NCI-H187 (cell line): Measurements from ENCODE around the gene HERC5.
A peak's percentile ranks its signal among the peaks of the same experiment; 100 is the strongest.
"Not testable (repeated sequence)": the region's sequence is repeated elsewhere in the genome, so short reads cannot be mapped to it uniquely, and the experiment has no call there.

ENCODE experiments used
- DNase-seq, 2 experiments: peaks; one replicate each; lab custom pipeline; 2025; lab: John Stamatoyannopoulos, UW

The HERC5 gene

GRCh38 chr4:88456670-88457306, at the start of gene HERC5:
HERC5 (plus strand) TSS chr4:88457119; CDS start chr4:88457270, 151 bp downstream.
- DNase-seq, result peak; percentile 68 to 81

- DNase-seq, result no peak
These were observed 47.7 kb upstream of the HERC5 start for GRCh38 chr4:88409206-88409605.

DNA sequence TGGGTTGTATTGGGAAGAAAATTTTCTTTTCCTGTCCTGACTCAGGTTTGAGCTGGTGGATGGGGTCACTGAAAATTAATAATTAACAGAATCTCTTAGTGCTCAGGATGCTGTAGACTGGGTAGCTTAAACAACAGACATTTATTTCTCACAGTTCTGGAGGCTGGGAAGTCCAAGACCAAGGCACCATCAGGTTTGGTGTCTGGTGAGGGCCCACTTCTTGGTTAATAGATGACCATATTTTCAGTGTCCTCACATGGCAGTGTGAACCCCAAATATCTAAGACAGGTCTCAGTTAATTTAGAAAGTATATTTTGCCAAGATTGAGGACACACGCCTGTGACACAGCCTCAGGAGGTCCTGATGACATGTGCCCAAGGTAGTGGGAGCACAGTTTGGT, 47.1 kb upstream of the HERC5 start:
- no peak for DNase-seq

GRCh38 chr4:88411491-88412096, 45.3 kb upstream of the HERC5 start:
- DNase-seq, result no peak

- no peak for DNase-seq
These were observed 43.1 kb upstream of the HERC5 start for GRCh38 chr4:88413801-88414200.

- no peak for DNase-seq
These were observed 42.2 kb upstream of the HERC5 start for GRCh38 chr4:88414755-88415154.

- DNase-seq, result no peak
These were observed 40.9 kb upstream of the HERC5 start for GRCh38 chr4:88415982-88416381.

DNA sequence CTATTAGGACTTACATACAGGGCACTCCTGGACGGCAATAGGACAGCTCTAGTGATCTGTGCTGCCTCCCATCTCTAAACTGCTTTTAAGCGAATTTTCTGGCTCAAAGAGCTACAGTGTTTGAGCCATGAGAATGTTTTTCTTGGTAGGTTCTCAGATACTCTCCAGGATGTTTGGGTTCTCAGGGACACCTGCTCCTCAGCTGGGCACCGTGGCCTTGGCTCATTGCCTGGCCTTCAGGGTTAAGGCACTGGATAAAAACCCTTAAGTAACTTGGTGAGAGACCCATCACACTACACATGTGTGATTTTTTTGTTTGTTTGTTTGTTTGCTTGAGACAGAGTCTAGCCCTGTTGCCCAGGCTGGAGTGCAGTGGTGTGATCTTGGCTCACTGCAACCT, 38.5 kb upstream of the HERC5 start:
- no peak for DNase-seq

DNA sequence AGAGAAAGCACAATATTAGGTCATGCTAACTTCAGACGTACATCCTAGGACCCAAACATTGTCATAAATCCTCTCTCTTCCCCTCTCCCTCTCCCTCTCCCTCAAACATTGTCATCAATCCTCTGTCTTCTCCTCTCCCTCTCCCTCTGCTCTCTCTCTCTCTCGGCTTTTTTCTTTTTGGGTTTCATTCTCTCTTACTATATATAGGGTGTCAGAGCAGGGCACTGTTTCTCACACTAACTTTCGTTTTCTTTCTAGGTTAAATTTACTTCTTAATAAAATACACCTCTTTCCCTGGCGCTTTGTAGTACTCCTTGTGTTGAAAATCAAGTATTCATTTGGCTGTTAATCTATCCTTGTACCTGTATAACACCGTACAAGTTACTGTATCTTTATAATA, 37.0 kb upstream of the HERC5 start:
- no peak for DNase-seq

GRCh38 chr4:88420844-88421243, 36.1 kb upstream of the HERC5 start:
- DNase-seq, result no peak

DNA sequence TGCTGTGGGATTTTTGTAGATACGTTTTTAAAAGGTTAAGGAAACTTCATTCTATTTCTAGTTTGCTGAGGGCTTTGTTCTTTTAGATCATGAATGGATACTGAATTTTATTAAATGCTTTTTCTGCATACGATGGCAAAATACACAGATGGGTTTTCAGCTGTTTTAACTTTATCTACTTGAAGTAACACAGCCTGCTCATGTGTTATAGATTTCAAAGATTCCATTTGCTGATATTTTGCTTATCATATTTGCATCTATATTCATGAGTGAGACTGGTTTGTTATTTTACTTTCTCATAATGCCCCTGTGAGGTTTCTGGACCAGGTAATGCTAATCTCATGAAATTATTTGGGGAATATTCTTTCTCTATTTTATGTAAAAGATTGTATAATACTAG, 34.5 kb upstream of the HERC5 start:
- DNase-seq, result no peak

GRCh38 chr4:88429401-88429800, 27.5 kb upstream of the HERC5 start:
- no peak for DNase-seq

DNA sequence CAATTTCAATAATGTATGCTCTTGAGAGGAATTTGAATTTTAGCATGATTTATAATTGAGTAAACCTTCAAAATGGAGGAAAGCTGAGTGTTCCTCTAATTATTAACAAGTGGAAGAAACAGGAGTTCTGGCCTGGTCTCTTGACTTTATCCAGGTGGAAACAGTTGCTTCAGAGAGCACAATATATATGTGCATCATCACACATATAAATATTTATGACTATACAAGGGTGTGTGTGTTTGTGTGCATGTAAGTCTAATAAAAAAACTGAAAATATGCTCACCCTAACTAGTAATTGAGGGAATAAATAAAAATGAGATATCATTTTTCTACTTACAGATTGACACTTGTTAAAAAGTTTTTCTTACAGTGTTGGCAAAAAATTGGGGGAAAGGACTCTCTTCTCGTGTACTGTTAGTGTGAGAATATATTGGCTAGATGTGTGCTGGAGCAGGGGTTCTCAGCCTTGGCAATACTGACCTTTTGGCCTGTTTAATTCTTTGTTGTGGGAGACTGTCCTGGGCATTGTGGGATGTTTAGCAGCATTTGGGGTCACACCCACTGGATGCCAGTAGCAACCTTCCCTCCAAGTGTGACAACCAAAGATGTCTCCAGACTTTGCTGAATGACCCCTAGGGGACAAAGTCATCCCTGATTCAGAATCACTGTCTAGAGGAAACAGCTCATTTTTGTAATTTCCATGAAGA, 20.8 kb upstream of the HERC5 start:
- DNase-seq, result no peak

GRCh38 chr4:88437873-88438272, 19.0 kb upstream of the HERC5 start:
- DNase-seq, result not testable (repeated sequence)

- no peak for DNase-seq
These were observed 17.7 kb upstream of the HERC5 start for GRCh38 chr4:88439161-88439760.

GRCh38 chr4:88440146-88440545, 16.8 kb upstream of the HERC5 start:
- DNase-seq, result no peak

- no peak for DNase-seq
These were observed 15.2 kb upstream of the HERC5 start for GRCh38 chr4:88441696-88442095.

GRCh38 chr4:88442689-88443191, 14.2 kb upstream of the HERC5 start:
- DNase-seq, result no peak

DNA sequence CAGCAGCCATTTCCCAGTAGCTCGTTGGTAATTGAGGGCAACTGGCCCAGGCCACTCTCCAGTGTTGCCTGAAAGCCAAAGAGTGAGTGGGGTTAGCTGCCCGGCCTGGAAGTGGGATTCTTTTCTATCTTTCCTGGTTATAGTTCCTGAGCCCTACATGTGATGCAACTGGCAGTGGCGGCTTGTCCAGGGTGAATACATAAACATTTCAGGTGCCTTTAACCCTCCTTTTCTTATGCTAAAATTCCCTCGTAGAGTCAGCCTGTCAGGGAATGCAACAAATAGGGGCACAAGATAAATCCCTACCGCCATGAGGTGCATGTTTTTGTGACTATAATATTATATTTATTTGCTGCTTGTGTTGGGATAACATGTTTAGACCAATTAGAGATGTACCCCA, 13.4 kb upstream of the HERC5 start:
- no peak for DNase-seq

DNA sequence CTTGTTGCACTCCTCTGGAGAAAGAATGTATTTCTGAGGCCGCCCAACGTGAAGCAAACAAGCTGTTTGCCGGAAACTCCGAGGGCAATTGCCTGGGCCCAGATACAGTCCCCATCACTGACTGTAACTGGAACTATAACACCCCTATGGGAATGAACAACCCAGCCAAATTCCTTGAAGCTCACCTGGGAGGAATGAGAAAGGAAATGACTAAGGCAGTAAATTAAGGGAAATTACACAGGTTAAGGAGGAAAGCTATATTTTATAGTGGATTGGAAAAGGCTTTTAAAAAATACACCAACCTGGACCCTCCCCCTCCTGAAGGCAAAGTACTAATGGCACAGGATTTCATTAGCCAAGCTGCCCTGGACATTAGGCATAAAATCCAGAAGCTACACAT, 11.7 kb upstream of the HERC5 start:
- no peak for DNase-seq

DNA sequence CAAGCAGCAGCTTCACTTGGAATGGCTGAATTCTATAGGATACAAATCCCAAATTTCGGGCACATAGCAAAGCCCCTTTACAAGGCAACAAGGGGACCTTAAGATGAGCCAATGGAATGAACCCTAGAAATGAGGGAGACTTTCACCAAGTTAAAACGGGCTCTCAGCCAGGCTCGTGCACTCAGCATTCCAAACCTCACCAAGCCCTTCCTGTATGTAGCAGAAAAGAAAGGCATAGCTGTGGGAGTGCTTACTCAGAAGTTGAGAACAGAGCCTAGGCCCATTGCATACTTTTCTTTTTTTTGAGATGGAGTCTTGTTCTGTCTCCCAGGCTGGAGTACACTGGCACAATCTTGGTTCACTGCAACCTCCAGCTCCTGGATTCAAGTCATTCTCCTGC, 10.8 kb upstream of the HERC5 start:
- DNase-seq, result no peak

DNA sequence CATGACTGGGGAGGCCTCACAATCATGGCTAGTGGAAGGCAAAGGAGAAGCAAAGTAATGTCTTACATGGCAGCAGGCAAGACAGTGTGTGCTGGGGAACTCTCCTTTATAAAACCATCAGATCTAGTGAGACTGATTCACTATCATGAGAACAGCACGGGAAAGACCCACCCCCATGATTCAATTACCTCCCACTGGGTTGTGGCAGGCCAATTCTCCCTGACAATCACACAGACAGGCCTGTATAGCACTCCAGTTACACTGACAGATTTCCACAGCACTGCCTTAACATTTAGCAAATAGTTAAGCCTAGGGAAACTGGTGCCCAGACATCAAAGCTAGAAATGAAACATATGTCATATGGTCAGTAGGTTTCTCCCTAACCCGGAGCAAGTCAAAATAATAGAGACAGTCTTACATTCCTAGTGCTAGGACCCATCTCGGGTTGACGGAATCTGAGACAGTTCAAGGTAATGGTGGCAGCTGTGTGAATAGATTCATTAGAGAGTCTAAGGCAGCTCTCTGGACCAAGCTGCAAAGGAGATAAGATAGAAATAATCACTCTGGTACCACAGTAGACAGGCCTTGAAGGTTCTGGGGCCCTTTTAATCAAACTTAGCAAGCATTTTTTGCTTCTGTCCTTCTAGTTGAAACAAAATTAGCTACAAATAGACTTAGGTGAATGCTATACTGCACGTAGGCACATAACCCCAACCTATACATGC, 9.4 kb upstream of the HERC5 start:
- no peak for DNase-seq
